GM12878 (cell line): ENCODE data around the gene COL18A1. TPM values are rescaled to one million over a fixed set of nuclear protein-coding genes. Genes with fewer than 3 reads are reported as not detected.

Experiments
- ATAC-seq: fragments of 200-7000 bp; cut with Tn5 transposase; 3 replicates; pipeline ENCODE4 v1.9.1; 2020; ENCODE audit warnings: mild to moderate bottlenecking, moderate library complexity
- BruUV-seq: library from RNA; stranded (reverse); fragments of 400-500 nt; replicated peaks from 2 replicates; lab custom pipeline; 2021; lab: Mats Ljungman, UMichigan
- CTCF ChIA-PET: fragments of 300-600 bp; sonication (Branson Sonifier 250); formaldehyde crosslinking; extraction: SDS; loops from one replicate; lab custom pipeline; 2021; ENCODE audit warnings: inconsistent platforms; lab: Yijun Ruan, JAX
- POLR2A ChIA-PET: fragments of 350-600 bp; formaldehyde crosslinking; extraction: SDS; loops from one replicate; lab custom pipeline; 2021; ENCODE audit warnings: inconsistent platforms; lab: Charles Lee
- RAD21 ChIA-PET: fragments of 300-600 bp; sonication (Branson Sonifier 250); formaldehyde crosslinking; loops from one replicate; lab custom pipeline; 2023; ENCODE audit warnings: antibody characterized with exemption; ENCODE audit not compliant: unreplicated experiment; lab: Charles Lee
- SMC1A ChIA-PET: fragments of 300-600 bp; sonication (Branson Sonifier 250); formaldehyde crosslinking; loops from one replicate; lab custom pipeline; 2023; ENCODE audit not compliant: unreplicated experiment, uncharacterized antibody; lab: Charles Lee
- DNase-seq: peaks from one replicate; pipeline ENCODE4 v3.0.0-alpha.2; 2011; ENCODE audit warnings: low read depth, low spot score
- FAIRE-seq: peaks from 3 replicates; lab custom pipeline; 2011; peaks lifted over from hg19 to GRCh38; lab: Jason Lieb, UNC
- H2AFZ ChIP-seq: 2 replicates; pipeline ENCODE4 v1.6.0; 2011; ENCODE audit warnings: low read depth, low read length, control low read depth; ENCODE audit not compliant: control insufficient read depth
- H3K27ac ChIP-seq: 2 replicates; pipeline ENCODE4 v1.5.1; 2011; ENCODE audit warnings: control low read depth; ENCODE audit not compliant: control insufficient read depth, insufficient read depth
- H3K27me3 ChIP-seq, 2 experiments: replicated peaks in 1 of 2; 2 replicates each; pipeline versions ENCODE4 v1.6.0 to v1.6.1; 2011; ENCODE audit warnings: low read length in 1 of 2; ENCODE audit not compliant: control insufficient read depth in 2 of 2, insufficient read depth in 2 of 2
- H3K36me3 ChIP-seq, 2 experiments: 2 replicates each; pipeline ENCODE4 v1.5.1; 2011; ENCODE audit warnings: low read length in 1 of 2; ENCODE audit not compliant: control insufficient read depth in 2 of 2, insufficient read depth in 2 of 2
- H3K4me1 ChIP-seq: 2 replicates; pipeline ENCODE4 v1.6.1; 2011; ENCODE audit warnings: mild to moderate bottlenecking, low read length, moderate library complexity, mixed read lengths; ENCODE audit not compliant: control insufficient read depth, insufficient read depth
- H3K4me2 ChIP-seq: 2 replicates; pipeline ENCODE4 v1.6.0; 2011; ENCODE audit warnings: control low read depth; ENCODE audit not compliant: control insufficient read depth, insufficient read depth
- H3K4me3 ChIP-seq: fragments of 200-600 bp; sonication (generic); 2 replicates; pipeline ENCODE4 v1.5.1; 2016
- H3K79me2 ChIP-seq: 2 replicates; pipeline ENCODE4 v1.6.0; 2011; ENCODE audit warnings: low read length; ENCODE audit not compliant: control insufficient read depth, insufficient read depth
- H3K9ac ChIP-seq: 2 replicates; pipeline ENCODE4 v1.8.0; 2011; ENCODE audit warnings: low read length, control low read depth, mixed read lengths; ENCODE audit not compliant: control insufficient read depth, insufficient read depth
- H3K9me3 ChIP-seq: replicated peaks from 3 replicates; pipeline ENCODE4 v1.5.1; 2011; ENCODE audit warnings: mild to moderate bottlenecking, low read length; ENCODE audit not compliant: control insufficient read depth, insufficient read depth
- H4K20me1 ChIP-seq: 2 replicates; pipeline ENCODE4 v1.6.0; 2011; ENCODE audit not compliant: control insufficient read depth, insufficient read depth
- BRCA1 ChIP-seq: IDR thresholded peaks from 2 replicates; pipeline ENCODE4 v1.6.1; 2011; ENCODE audit warnings: low read depth, low read length, improper control_type of control experiment
- EED ChIP-seq: sonication (generic); IDR thresholded peaks from 2 replicates; pipeline ENCODE4 v1.6.1; 2016; ENCODE audit warnings: antibody characterized with exemption, low read depth
- IKZF1 ChIP-seq: fragments of 450-650 bp; conservative IDR thresholded peaks from 2 replicates; pipeline ENCODE4 v1.6.1; 2017; ENCODE audit warnings: antibody characterized with exemption, mild to moderate bottlenecking
- LARP7 ChIP-seq: fragments of 450-650 bp; IDR thresholded peaks from 2 replicates; pipeline ENCODE4 v1.6.1; 2017; ENCODE audit warnings: mild to moderate bottlenecking
- MYC ChIP-seq: IDR thresholded peaks from 2 replicates; pipeline ENCODE4 v1.6.1; 2011; ENCODE audit warnings: mild to moderate bottlenecking, low read length, moderate library complexity, inconsistent platforms; ENCODE audit not compliant: insufficient read depth, insufficient replicate concordance, insufficient read length, severe bottlenecking
- PAX8 ChIP-seq: fragments of 450-650 bp; IDR thresholded peaks from 2 replicates; pipeline ENCODE4 v1.6.1; 2017; ENCODE audit warnings: mild to moderate bottlenecking, moderate library complexity
- RAD51 ChIP-seq: fragments of 450-650 bp; IDR thresholded peaks from 2 replicates; pipeline ENCODE4 v1.6.1; 2016; ENCODE audit warnings: moderate library complexity, mild to moderate bottlenecking, inconsistent platforms
- RB1 ChIP-seq: fragments of 450-650 bp; formaldehyde crosslinking; IDR thresholded peaks from 2 replicates; pipeline ENCODE4 v1.6.1; 2017; ENCODE audit warnings: mild to moderate bottlenecking, borderline replicate concordance
- RELA ChIP-seq: fragments of 450-650 bp; IDR thresholded peaks from 2 replicates; pipeline ENCODE4 v1.8.0; 2014; ENCODE audit warnings: borderline replicate concordance; ENCODE audit not compliant: partially characterized antibody
- RFX5 ChIP-seq: IDR thresholded peaks from 2 replicates; pipeline ENCODE4 v1.6.1; 2011; ENCODE audit warnings: low read depth, low read length, improper control_type of control experiment
- ZBED1 ChIP-seq: IDR thresholded peaks from 2 replicates; pipeline ENCODE4 v1.6.1; 2016; ENCODE audit warnings: borderline replicate concordance
- ZBTB4 ChIP-seq: fragments of 450-650 bp; formaldehyde crosslinking; IDR thresholded peaks from 2 replicates; pipeline ENCODE4 v1.4.0; 2022; ENCODE audit warnings: mild to moderate bottlenecking, moderate library complexity
- ZNF274 ChIP-seq: IDR thresholded peaks from one replicate; pipeline ENCODE4 v1.8.0; 2011; ENCODE audit not compliant: insufficient read length, insufficient read depth
- ZNF384 ChIP-seq: IDR thresholded peaks from 2 replicates; pipeline ENCODE4 v1.6.1; 2012; ENCODE audit warnings: low read depth, mild to moderate bottlenecking, low read length, improper control_type of control experiment, borderline replicate concordance
- ZNF592 ChIP-seq: fragments of 450-650 bp; IDR thresholded peaks from 2 replicates; pipeline ENCODE4 v1.6.1; 2017; ENCODE audit warnings: mild to moderate bottlenecking, moderate library complexity
- WGBS: methylation state at CpG from one replicate; pipeline ENCODE4 v1.1.6; 2016; ENCODE audit warnings: low lambda C conversion rate; ENCODE audit not compliant: insufficient replicate concordance, insufficient coverage; ENCODE audit errors: missing lambda C conversion rate; 5-methylcytosine and 5-hydroxymethylcytosine counted together
- in situ Hi-C: fragments of 300-500 bp; cut with MboI; formaldehyde crosslinking; loops from 9 replicates; pipeline ENCODE4 v1.14.3; 2018; ENCODE audit warnings: mixed read lengths
- intact Hi-C: fragments of 100-400 bp; cut with micrococcal nuclease; formaldehyde crosslinking; loops from one replicate; pipeline ENCODE4 v1.14.2; 2022; ENCODE audit not compliant: unreplicated experiment
- polyA plus RNA-seq, 11 experiments: library from polyadenylated mRNA; depleted of rRNA in 4 of 11; unstranded in 6 of 11; stranded (reverse) in 5 of 11; fragments of >200 nt; fragmentation: Nextera tagmentation in 4 of 11; fragmentation: Illumina TruSeq in 1 of 11; extraction: Ambion mirVana in 4 of 11; extraction: Trizol in 1 of 11; gene quantifications; 1 replicate in 1 of 11; 2 replicates in 10 of 11; pipeline versions ENCODE4 v1.2.1 to v1.2.3, GENCODE V29; 2011 to 2016; ENCODE audit warnings: inconsistent platforms in 2 of 11, missing spikeins in 2 of 11, low read depth in 1 of 11
- total RNA-seq, 4 experiments: library from RNA; depleted of rRNA in 3 of 4; stranded (reverse); fragments of >200 nt in 3 of 4; fragmentation: Illumina TruSeq in 1 of 4; extraction: Trizol in 1 of 4; gene quantifications; 2 replicates each; pipeline versions ENCODE4 v1.2.1 to v1.2.3, GENCODE V29; 2013 to 2021

Gene COL18A1
- total and polyA plus RNA-seq, 10 of the 15 experiments (the other 5 are each of a cell fraction or from before 2014, with no cell fraction given) = under 0.01 to 0.49 (median 0.09) TPM; not detected in 3

GRCh38 chr21:45546636-45547544 lies 141.9 kb downstream of the COL18A1 start:
- no peak for ATAC-seq
- peaks cover 32% of the 10 kb centered on the region for H3K4me1 ChIP-seq
- TF ChIP-seq ZNF384 = no peak
- TF ChIP-seq PAX8 = no peak
- TF ChIP-seq RELA = no peak
- no peak for TF ChIP-seq RFX5
- TF ChIP-seq BRCA1 = no peak
- TF ChIP-seq EED = no peak
- TF ChIP-seq LARP7 = no peak
- TF ChIP-seq ZNF274 = no peak
- no peak for TF ChIP-seq RB1
- no peak for TF ChIP-seq RAD51
- TF ChIP-seq ZNF592 = no peak
- no peak for TF ChIP-seq ZBED1
- TF ChIP-seq MYC = no peak
- no peak for TF ChIP-seq ZBTB4
- no peak for TF ChIP-seq IKZF1
- TF ChIP-seq, all 136 proteins: peak for 0
- Histone ChIP-seq H3K4me2 (no peak overlapping the region), H4K20me1 (no peaks in the 10 kb centered on the region), H3K27me3 (no peaks in the 10 kb centered on the region), H3K4me3 (no peak overlapping the region), H3K9ac (no peak overlapping the region), H2AFZ (no peak overlapping the region), H3K9me3 (no peaks in the 10 kb centered on the region), H3K36me3 (no peaks in the 10 kb centered on the region), H3K79me2 (no peaks in the 10 kb centered on the region; the same call in none of the 2 replicates), H3K27ac (no peak overlapping the region)
- WGBS = 86% methylated on average over 16 of the region's 16 CpGs
- BruUV-seq = no TSS peak
- intact Hi-C loops (loop anchor here (10.0 kb wide), 1 partner anchor 72 kb away; no protein-coding TSS in a partner anchor), in situ Hi-C loops (no loop called here)
- ChIA-PET CTCF (no interaction called here), POLR2A (no interaction called here), SMC1A (no interaction called here), RAD21 (no interaction called here)
- FAIRE-seq (no peak), DNase-seq (no peak)
